ENCODE measurements around the gene OBSL1.

Gene OBSL1

GRCh38 chr2:219614076-219614860, 42.9 kb upstream of the OBSL1 start:
- TF ChIP-seq, protein P1, sequence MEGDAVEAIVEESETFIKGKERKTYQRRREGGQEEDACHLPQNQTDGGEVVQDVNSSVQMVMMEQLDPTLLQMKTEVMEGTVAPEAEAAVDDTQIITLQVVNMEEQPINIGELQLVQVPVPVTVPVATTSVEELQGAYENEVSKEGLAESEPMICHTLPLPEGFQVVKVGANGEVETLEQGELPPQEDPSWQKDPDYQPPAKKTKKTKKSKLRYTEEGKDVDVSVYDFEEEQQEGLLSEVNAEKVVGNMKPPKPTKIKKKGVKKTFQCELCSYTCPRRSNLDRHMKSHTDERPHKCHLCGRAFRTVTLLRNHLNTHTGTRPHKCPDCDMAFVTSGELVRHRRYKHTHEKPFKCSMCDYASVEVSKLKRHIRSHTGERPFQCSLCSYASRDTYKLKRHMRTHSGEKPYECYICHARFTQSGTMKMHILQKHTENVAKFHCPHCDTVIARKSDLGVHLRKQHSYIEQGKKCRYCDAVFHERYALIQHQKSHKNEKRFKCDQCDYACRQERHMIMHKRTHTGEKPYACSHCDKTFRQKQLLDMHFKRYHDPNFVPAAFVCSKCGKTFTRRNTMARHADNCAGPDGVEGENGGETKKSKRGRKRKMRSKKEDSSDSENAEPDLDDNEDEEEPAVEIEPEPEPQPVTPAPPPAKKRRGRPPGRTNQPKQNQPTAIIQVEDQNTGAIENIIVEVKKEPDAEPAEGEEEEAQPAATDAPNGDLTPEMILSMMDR (conservative IDR thresholded peaks at IDR 0.05; ENCODE audit: low read length) = no peak
- H3K4me3 ChIP-seq (ENCODE audit: low read length) = no peak overlapping the region
- DNase-seq (ENCODE audit: low read depth) = no peak

DNA sequence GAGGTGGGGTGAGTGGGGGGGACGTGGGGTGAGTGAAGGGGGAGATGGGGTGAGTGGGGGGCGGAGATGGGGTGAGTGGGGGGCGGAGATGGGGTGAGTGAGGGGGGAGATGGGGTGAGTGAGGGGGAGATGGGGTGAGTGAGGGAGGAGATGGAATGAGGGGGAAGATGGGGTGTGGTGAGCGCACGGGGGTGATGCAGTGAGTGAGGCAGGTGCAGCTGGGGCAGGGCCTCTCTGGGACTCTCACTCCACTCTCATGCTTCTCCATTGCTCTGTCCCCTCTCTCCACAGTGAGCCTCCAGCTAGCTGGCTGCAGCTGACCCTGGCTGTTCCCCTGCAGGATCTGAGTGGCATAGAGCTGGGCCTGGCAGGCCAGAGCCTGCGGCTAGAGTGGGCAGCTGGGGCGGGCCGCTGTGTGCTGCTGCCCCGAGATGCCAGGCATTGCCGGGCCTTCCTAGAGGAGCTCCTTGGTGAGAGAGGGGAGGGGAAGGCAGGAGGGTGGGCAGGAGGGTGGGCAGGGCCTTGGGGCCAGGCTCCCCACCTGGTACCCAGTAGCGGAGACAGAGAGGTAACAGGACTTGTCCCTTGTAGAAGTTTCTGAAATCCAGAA, 42.2 kb upstream of the OBSL1 start:
- TF ChIP-seq, protein P1 (conservative IDR thresholded peaks at IDR 0.05; ENCODE audit: low read length) = no peak
- DNase-seq (ENCODE audit: low read depth) = no peak
- H3K4me3 ChIP-seq (ENCODE audit: low read length) = no peak overlapping the region

- TF ChIP-seq, protein P1 (conservative IDR thresholded peaks at IDR 0.05; ENCODE audit: low read length) = no peak
- DNase-seq (ENCODE audit: low read depth) = no peak
- H3K4me3 ChIP-seq (ENCODE audit: low read length) = no peak overlapping the region
Measured at GRCh38 chr2:219612577-219613286, 41.4 kb upstream of the OBSL1 start.

DNA sequence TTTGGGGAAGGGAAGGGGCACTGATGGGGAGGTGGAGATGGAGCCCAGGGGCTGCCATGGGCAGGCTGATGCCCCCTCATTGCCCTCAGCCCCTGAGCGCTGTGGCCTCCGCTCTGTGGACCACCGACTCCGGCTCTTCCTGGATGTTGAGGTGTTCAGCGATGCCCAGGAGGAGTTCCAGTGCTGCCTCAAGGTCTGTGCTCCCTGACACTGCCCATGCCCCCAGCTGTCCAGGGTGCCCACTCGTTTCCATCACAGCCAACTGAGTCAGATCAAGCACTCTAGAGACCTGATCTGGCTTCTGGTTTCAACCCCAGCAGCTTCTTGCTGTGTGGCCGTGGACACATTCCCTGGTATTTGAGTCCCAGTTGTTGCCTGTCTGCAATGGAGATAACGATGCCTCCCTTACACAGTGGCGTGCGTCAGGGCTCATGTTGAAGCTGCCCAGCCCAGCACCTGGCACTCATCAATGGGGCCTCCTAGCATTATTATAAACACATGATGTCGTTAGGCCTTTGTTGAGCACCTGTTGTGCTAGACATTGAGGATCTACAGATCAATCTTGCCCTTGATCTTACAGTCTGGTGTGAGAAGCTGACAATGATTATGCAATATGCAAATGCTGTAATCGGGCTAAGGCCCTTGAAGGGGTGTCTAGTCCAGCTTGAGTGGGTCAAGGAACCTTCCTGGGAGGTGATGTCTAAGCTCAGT, 40.7 kb upstream of the OBSL1 start:
- TF ChIP-seq, protein P1 (conservative IDR thresholded peaks at IDR 0.05; ENCODE audit: low read length) = no peak
- DNase-seq (ENCODE audit: low read depth) = no peak

GRCh38 chr2:219611306-219611705, 40.0 kb upstream of the OBSL1 start:
- DNase-seq (ENCODE audit: low read depth) = no peak
- TF ChIP-seq, protein P1 (conservative IDR thresholded peaks at IDR 0.05; ENCODE audit: low read length) = no peak
- no peak overlapping the region for H3K4me3 ChIP-seq (ENCODE audit: low read length)

More for the DNA sequence above, 40.7 kb upstream of the OBSL1 start:
- H3K4me3 ChIP-seq (ENCODE audit: low read length) = no peak overlapping the region

DNA sequence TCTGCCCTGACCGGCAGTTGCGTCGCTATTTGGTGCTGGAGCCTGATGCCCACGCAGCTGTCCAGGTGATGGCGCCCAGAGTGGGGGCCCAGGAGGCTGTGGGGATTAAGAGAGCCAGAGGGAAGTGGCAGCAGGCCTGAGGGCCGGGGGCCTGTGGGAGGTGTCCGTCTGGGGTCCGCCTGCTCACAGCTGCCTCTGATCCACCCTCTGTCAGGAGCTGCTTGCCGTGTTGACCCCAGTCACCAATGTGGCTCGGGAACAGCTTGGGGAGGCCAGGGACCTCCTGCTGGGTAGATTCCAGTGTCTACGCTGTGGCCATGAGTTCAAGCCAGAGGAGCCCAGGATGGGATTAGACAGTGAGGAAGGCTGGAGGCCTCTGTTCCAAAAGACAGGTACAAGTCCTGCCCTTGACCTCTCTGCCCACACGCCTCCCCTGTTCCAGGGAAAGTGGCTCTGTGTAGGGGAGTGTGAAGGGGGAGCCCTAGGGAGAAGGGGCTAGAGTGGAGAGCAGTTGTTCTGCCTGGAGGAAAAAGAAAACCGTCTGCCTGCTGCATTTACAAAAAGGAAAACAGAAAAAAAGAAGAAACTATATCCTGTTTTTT, 37.9 kb upstream of the OBSL1 start:
- H3K4me3 ChIP-seq (ENCODE audit: low read length) = no peak overlapping the region
- TF ChIP-seq, protein P1 (conservative IDR thresholded peaks at IDR 0.05; ENCODE audit: low read length) = no peak
- no peak for DNase-seq (ENCODE audit: low read depth)

Measured in AG10803 (cell line).